Neural cell (in vitro differentiated cells): ENCODE measurements around the gene TRAPPC2. TPM values are rescaled to one million over a fixed set of nuclear protein-coding genes. Genes with fewer than 3 reads are reported as not detected.

Experiments
- H2AFZ ChIP-seq: fragments of 200-600, 300-800 bp; sonication (generic), shearing (Covaris generic); 2 replicates; pipeline ENCODE4 v1.6.0; 2014; ENCODE audit warnings: low read depth, mild to moderate bottlenecking, antibody characterized with exemption, low read length, moderate library complexity
- H3F3A ChIP-seq: fragments of 200-600 bp; shearing (Covaris generic); 2 replicates; pipeline ENCODE4 v1.6.1; 2016; ENCODE audit warnings: mild to moderate bottlenecking, moderate library complexity, mixed read lengths, antibody characterized with exemption, low read length; ENCODE audit not compliant: insufficient read depth, poor library complexity, severe bottlenecking
- H3K27ac ChIP-seq: fragments of 200-600, 300-800 bp; sonication (generic), shearing (Covaris generic); 2 replicates; pipeline ENCODE4 v1.5.1; 2014; ENCODE audit warnings: mild to moderate bottlenecking, low read length, moderate library complexity
- H3K27me3 ChIP-seq: fragments of 300-800, 200-600 bp; sonication (generic), shearing (Covaris generic); 2 replicates; pipeline ENCODE4 v1.6.0; 2014; ENCODE audit warnings: mild to moderate bottlenecking, low read depth, low read length, moderate library complexity; ENCODE audit not compliant: insufficient read depth
- H3K36me3 ChIP-seq: fragments of 300-800, 200-600 bp; sonication (generic), shearing (Covaris generic); 2 replicates; pipeline ENCODE4 v1.5.1; 2014; ENCODE audit warnings: mild to moderate bottlenecking, antibody characterized with exemption, low read length, moderate library complexity; ENCODE audit not compliant: insufficient read depth
- H3K4me2 ChIP-seq: fragments of 300-800, 200-600 bp; sonication (generic), shearing (Covaris generic); 2 replicates; pipeline ENCODE4 v1.6.0; 2014; ENCODE audit warnings: mild to moderate bottlenecking, low read length
- H3K4me3 ChIP-seq: fragments of 300-800, 200-600 bp; sonication (generic), shearing (Covaris generic); 2 replicates; pipeline ENCODE4 v1.5.1; 2014; ENCODE audit warnings: mild to moderate bottlenecking, low read length, moderate library complexity
- H3K79me2 ChIP-seq: fragments of 200-600 bp; shearing (Covaris generic); replicated peaks from 2 replicates; pipeline ENCODE4 v1.6.0; 2014; ENCODE audit warnings: mild to moderate bottlenecking, low read length, moderate library complexity; ENCODE audit not compliant: insufficient read depth
- H3K9ac ChIP-seq: fragments of 300-800, 200-600 bp; sonication (generic), shearing (Covaris generic); 2 replicates; pipeline ENCODE4 v1.6.1; 2016; ENCODE audit warnings: mild to moderate bottlenecking, low read length, mixed read lengths
- H3K9me2 ChIP-seq: fragments of 200-600 bp; shearing (Covaris generic); 2 replicates; pipeline ENCODE4 v1.6.1; 2016; ENCODE audit warnings: mild to moderate bottlenecking, low read length, mixed read lengths; ENCODE audit not compliant: insufficient read depth
- H3K9me3 ChIP-seq: fragments of 200-600, 300-800 bp; sonication (generic), shearing (Covaris generic); 2 replicates; pipeline ENCODE4 v1.6.1; 2016; ENCODE audit warnings: mild to moderate bottlenecking, mixed run types, low read length, moderate library complexity, mixed read lengths
- H4K20me1 ChIP-seq: fragments of 200-600 bp; shearing (Covaris generic); 2 replicates; pipeline ENCODE4 v1.6.1; 2016; ENCODE audit warnings: mild to moderate bottlenecking, mixed run types; ENCODE audit not compliant: insufficient read depth
- EP300 ChIP-seq: fragments of 450-650 bp; conservative IDR thresholded peaks from 2 replicates; pipeline ENCODE4 v1.6.1; 2014; ENCODE audit warnings: antibody characterized with exemption, mild to moderate bottlenecking, moderate library complexity; ENCODE audit not compliant: poor library complexity, severe bottlenecking
- EZH2 ChIP-seq: fragments of 200-600, 300-800 bp; shearing (Covaris generic), sonication (generic); IDR thresholded peaks from 2 replicates; pipeline ENCODE4 v1.6.1; 2014; ENCODE audit warnings: antibody characterized with exemption, low read length, borderline replicate concordance, mild to moderate bottlenecking; ENCODE audit not compliant: insufficient read depth, poor library complexity, severe bottlenecking
- MXI1 ChIP-seq: fragments of 450-650 bp; conservative IDR thresholded peaks from 2 replicates; pipeline ENCODE4 v1.6.1; 2014; ENCODE audit warnings: antibody characterized with exemption, mild to moderate bottlenecking; ENCODE audit not compliant: poor library complexity, severe bottlenecking
- POLR2AphosphoS5 ChIP-seq: IDR thresholded peaks from 2 replicates; pipeline ENCODE4 v1.6.1; 2012
- RAD21 ChIP-seq: fragments of 450-650 bp; conservative IDR thresholded peaks from 2 replicates; pipeline ENCODE4 v1.6.1; 2014; ENCODE audit warnings: antibody characterized with exemption, mild to moderate bottlenecking, moderate library complexity
- SMC3 ChIP-seq: fragments of 450-650 bp; conservative IDR thresholded peaks from 2 replicates; pipeline ENCODE4 v1.6.1; 2014; ENCODE audit warnings: antibody characterized with exemption, mild to moderate bottlenecking, moderate library complexity; ENCODE audit not compliant: poor library complexity
- TAF1 ChIP-seq: IDR thresholded peaks from 2 replicates; pipeline ENCODE4 v1.6.1; 2012; ENCODE audit warnings: low read depth
- polyA plus RNA-seq: library from polyadenylated mRNA; depleted of rRNA; stranded (reverse); fragments of >200 nt; gene quantifications from 2 replicates; pipeline ENCODE4 v1.2.3, GENCODE V29; 2014
- TF ChIP-seq, protein P1 (sequence below): fragments of 450-650 bp; IDR thresholded peaks from 2 replicates; pipeline ENCODE4 v1.5.1; 2014; ENCODE audit warnings: antibody characterized with exemption, mild to moderate bottlenecking, moderate library complexity; ENCODE audit not compliant: poor library complexity, severe bottlenecking
- TF ChIP-seq, protein P2 (sequence below): IDR thresholded peaks from 2 replicates; pipeline ENCODE4 v1.6.1; 2012; ENCODE audit warnings: borderline replicate concordance

Gene TRAPPC2
- polyA plus RNA-seq, 1 donor from 2014 or later, result 94.2 TPM

DNA sequence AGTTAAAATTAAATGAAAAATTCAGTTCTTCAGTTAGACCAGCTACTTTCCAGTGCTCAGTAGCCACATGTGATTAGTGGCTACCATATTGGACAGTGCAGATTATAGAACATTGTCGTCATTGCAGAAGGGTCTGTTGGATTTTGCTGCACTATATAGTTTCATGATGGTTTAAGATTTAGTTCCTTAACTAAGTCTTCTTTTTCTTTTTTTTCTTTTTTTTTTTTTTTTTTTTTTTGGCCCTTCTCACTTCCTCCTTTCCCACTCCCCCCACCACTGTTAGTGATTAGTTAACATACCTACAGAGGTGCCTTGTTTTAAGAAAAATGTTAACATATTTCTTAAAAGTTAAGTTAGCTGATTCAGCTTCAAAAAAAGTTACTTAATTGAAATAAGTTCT is 36.4 kb downstream of the TRAPPC2 start:
- Histone ChIP-seq H2AFZ (no peak overlapping the region), H3K27me3 (no peaks in the 10 kb centered on the region), H3F3A (no peaks in the 10 kb centered on the region), H4K20me1 (no peaks in the 10 kb centered on the region), H3K9me2 (no peaks in the 10 kb centered on the region), H3K4me2 (no peak overlapping the region), H3K36me3 (no peaks in the 10 kb centered on the region), H3K4me3 (no peak overlapping the region), H3K9ac (no peak overlapping the region), H3K27ac (no peak overlapping the region), H3K9me3 (no peaks in the 10 kb centered on the region), H3K79me2 (peaks cover 5% of the 10 kb centered on the region)
- TF ChIP-seq, protein P1, sequence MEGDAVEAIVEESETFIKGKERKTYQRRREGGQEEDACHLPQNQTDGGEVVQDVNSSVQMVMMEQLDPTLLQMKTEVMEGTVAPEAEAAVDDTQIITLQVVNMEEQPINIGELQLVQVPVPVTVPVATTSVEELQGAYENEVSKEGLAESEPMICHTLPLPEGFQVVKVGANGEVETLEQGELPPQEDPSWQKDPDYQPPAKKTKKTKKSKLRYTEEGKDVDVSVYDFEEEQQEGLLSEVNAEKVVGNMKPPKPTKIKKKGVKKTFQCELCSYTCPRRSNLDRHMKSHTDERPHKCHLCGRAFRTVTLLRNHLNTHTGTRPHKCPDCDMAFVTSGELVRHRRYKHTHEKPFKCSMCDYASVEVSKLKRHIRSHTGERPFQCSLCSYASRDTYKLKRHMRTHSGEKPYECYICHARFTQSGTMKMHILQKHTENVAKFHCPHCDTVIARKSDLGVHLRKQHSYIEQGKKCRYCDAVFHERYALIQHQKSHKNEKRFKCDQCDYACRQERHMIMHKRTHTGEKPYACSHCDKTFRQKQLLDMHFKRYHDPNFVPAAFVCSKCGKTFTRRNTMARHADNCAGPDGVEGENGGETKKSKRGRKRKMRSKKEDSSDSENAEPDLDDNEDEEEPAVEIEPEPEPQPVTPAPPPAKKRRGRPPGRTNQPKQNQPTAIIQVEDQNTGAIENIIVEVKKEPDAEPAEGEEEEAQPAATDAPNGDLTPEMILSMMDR, result no peak
- TF ChIP-seq RAD21 (no peak), TAF1 (no peak), POLR2AphosphoS5 (no peak), EZH2 (no peak), SMC3 (no peak), EP300 (no peak), MXI1 (no peak)
- TF ChIP-seq, protein P2, sequence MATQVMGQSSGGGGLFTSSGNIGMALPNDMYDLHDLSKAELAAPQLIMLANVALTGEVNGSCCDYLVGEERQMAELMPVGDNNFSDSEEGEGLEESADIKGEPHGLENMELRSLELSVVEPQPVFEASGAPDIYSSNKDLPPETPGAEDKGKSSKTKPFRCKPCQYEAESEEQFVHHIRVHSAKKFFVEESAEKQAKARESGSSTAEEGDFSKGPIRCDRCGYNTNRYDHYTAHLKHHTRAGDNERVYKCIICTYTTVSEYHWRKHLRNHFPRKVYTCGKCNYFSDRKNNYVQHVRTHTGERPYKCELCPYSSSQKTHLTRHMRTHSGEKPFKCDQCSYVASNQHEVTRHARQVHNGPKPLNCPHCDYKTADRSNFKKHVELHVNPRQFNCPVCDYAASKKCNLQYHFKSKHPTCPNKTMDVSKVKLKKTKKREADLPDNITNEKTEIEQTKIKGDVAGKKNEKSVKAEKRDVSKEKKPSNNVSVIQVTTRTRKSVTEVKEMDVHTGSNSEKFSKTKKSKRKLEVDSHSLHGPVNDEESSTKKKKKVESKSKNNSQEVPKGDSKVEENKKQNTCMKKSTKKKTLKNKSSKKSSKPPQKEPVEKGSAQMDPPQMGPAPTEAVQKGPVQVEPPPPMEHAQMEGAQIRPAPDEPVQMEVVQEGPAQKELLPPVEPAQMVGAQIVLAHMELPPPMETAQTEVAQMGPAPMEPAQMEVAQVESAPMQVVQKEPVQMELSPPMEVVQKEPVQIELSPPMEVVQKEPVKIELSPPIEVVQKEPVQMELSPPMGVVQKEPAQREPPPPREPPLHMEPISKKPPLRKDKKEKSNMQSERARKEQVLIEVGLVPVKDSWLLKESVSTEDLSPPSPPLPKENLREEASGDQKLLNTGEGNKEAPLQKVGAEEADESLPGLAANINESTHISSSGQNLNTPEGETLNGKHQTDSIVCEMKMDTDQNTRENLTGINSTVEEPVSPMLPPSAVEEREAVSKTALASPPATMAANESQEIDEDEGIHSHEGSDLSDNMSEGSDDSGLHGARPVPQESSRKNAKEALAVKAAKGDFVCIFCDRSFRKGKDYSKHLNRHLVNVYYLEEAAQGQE, result no peak

DNA sequence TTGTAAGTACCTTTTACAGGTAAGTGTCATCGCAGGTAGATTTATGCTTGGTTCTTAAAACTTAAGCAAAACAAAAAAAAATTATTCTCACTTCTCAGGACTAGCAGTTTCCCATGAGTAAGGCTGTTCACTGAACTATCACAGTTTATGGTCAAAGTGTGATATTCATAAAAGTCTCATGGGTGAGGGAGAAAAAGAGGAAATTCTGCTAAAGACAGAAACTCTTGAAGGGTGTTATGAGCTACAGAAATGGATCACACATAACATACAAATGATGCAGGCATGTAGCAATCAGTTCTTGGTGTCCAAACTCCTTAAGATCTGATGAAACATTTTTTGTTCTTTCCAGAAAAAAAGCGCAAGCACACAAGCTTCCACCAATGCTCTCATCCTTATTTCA is 37.0 kb downstream of the TRAPPC2 start:
- Histone ChIP-seq H2AFZ (no peak overlapping the region), H4K20me1 (no peaks in the 10 kb centered on the region), H3F3A (no peaks in the 10 kb centered on the region), H3K79me2 (peaks cover 5% of the 10 kb centered on the region), H3K9me2 (no peaks in the 10 kb centered on the region), H3K9me3 (no peaks in the 10 kb centered on the region), H3K9ac (no peak overlapping the region), H3K27me3 (no peaks in the 10 kb centered on the region), H3K4me3 (no peak overlapping the region), H3K27ac (no peak overlapping the region), H3K36me3 (no peaks in the 10 kb centered on the region), H3K4me2 (no peak overlapping the region)
- TF ChIP-seq RAD21, result no peak

DNA sequence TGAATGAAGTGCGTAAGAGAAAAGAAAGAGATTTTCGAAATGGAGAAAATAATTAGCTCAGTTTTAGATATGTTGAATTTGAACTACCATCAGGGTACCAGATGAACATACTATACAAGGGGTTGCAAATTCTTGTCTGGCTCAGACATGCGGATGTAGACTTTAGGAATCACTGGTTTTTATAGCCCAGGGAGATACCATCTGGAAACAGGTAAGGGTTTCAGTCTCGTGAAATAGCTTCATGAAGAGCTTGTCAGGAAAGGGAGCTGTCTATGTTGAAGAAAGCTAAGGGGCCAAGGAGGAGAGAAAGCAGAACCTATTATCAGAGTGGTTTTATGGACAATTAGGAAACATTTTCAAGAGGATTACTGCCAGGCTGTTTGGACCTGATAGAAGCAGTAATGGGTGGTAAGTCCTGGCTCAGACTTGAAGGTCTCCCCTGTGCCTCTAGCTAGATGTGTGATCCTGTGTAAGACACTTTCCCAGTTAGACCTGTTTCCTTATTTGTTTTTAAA is 38.8 kb downstream of the TRAPPC2 start:
- Histone ChIP-seq H3K9me3 (no peaks in the 10 kb centered on the region), H3K9ac (no peak overlapping the region), H3K9me2 (no peaks in the 10 kb centered on the region), H3K79me2 (peaks cover 10% of the 10 kb centered on the region), H3K27me3 (no peaks in the 10 kb centered on the region), H3K4me3 (no peak overlapping the region), H3F3A (no peaks in the 10 kb centered on the region), H3K27ac (no peak overlapping the region), H2AFZ (no peak overlapping the region), H3K36me3 (no peaks in the 10 kb centered on the region), H3K4me2 (no peak overlapping the region), H4K20me1 (no peaks in the 10 kb centered on the region)
- TF ChIP-seq RAD21 (no peak), EP300 (no peak), TAF1 (no peak), SMC3 (no peak), EZH2 (no peak), POLR2AphosphoS5 (no peak), MXI1 (no peak)
- TF ChIP-seq, protein P2, result no peak
- TF ChIP-seq, protein P1, result no peak
